ENCODE data around the gene IL2RG. TPM values are rescaled to one million over a fixed set of nuclear protein-coding genes. Genes with fewer than 3 reads are reported as not detected.

IL2RG gene
- total RNA-seq, result not detected in 2 replicates

GRCh38 chrX:71111141-71111843 is at the start of gene IL2RG:
Gene IL2RG, minus strand, starts transcription at chrX:71111577. Its CDS starts 38 bp downstream, at chrX:71111539.

DNA sequence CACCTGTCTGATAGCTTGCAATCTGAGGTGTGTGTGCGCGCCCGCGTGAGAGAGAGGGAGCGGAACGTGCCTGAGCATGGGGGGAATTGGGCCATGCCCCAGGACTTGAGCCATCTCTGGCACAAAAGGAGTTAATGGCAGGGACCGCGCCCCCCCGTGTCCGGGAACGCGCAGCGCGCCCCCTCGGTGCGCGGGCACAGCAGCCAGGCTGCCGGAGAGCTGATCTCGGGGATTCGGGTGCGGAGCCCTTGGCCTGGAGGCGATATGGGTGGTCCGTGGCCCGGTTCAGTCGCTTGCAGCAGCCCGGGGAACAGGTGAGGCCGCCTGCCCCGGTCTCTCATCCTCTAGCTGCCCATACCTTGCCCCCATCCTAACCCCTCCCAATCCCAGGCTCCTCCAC is 33.3 kb upstream of the IL2RG start, which contains the start of gene NLGN3:
TSS of gene NLGN3 (plus strand) at position 191 of the 400 bp plus-strand sequence. CDS start 2,909 bp downstream, outside the sequence.

DNA sequence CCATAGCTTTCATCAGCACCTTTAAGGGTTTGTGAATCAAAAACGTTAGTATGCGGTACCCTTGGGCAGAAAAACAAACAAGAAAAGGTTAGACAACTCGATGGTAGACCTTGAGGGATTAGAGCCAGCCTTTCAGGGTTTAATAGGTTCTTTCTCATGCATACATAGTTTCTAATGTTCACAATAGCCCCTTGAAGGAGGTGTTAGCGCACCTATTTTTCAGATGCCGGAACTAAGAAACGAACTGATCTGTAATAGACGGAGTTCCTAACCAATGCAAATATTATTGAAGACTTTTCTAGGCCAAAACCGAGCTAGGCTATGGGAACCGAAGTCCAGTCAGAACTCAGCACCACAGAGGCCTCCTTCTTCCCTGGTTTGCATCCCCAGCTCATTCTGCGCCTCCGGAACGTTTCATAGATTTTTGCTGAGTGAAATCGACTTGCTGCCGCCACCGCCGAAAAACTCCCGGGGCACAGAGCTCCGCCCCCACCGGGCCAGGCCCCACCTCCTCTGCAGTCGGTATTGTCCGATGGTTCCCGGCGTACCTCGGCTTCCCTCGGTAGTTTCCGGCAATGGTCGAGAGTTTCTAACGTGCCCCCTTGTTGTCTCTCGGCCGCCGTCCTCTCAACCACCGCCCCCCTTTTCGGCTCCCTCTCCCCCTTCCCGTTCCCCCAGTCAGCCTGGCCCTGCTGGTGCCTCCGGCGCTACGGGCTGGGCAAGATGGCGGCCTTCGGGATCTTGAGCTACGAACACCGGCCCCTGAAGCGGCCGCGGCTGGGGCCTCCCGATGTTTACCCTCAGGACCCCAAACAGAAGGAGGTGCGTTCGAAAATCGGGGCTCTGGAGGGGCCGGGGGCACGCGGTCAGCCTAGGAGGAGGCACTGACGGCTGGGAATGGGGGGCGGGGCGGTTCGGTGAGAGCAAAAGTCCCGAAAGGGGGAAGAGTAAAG is 6.9 kb upstream of the IL2RG start, which contains the start of gene MED12:
TSS of gene MED12 (plus strand) at position 565 of the 953 bp plus-strand sequence. CDS start at position 724, 159 bp downstream.

GRCh38 chrX:71106427-71106826 is 5.0 kb downstream of the IL2RG start, which contains the start of gene CXorf65:
Gene CXorf65, minus strand, starts transcription at chrX:71106740. Its CDS starts 184 bp downstream, at chrX:71106556.

GRCh38 chrX:71095555-71095980 is 15.8 kb downstream of the IL2RG start, which contains the start of gene FOXO4:
Gene FOXO4, plus strand, starts transcription at chrX:71095851. Its CDS starts 678 bp downstream, at chrX:71096529.

DNA sequence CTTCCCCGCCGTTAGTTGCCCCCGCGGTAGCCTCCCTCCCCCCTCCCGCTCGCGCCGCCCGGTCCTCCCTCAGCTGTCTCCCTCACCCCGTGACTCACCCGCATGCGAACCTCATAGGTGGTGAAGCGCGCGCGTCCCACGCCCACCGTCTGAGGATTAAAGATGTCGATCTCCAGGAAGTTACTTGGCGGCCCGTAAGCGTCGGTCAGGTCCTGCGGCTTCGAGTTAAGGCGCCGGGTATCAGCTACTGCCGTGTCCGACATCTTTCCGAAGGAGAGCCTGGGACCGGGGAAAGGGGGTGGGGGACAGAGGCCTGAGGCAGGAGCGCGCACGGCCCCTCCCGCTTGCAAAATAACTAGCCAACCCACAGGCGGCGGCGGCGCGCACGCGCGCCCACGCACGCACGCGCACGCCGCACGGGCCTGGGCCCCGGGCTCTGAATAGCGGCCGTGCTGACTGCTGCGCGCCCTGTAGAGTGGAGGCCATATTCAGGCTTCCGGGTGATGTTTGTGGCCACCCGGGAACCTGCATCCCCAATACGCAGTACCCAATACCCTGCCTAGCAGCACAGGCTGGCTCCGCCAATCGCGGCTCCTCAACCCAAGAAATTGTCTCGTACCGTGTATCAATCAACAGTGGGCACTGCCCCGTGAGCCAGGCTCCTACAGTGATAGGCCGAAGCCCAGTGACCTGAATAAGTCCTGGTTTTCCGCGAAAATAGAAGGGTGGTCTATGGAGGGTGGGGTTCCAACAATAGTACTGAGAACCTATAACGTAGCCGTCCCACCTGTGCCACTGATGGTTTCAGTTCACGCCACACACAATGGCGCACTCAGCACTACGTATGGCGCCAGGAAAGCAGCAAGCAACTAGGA is 43.1 kb downstream of the IL2RG start, which contains the start of gene SNX12:
TSS of gene SNX12 (minus strand) at position 291 of the 875 bp plus-strand sequence. CDS start at position 263, 28 bp downstream.

Small RNAs within 50 kb of the gene (small RNA-seq; reads per million reads assigned to genes)
- not detected for gene CXorf65

Other genes starting within 250 kb of the IL2RG start
- not detected in 2 replicates for gene TEX11, start 202.9 kb downstream of the IL2RG start, total RNA-seq
- gene SLC7A3, start 180.5 kb downstream of the IL2RG start, total RNA-seq, result not detected in 2 replicates
- 63.8 and 66.3 TPM in 2 replicates for gene SNX12, start 43.2 kb downstream of the IL2RG start, total RNA-seq
- gene FOXO4, start 15.7 kb downstream of the IL2RG start, total RNA-seq, result 8.3 and 9.8 TPM in 2 replicates
- not detected in 2 replicates for gene CXorf65, start 4.8 kb downstream of the IL2RG start, total RNA-seq
- gene MED12, start 7.0 kb upstream of the IL2RG start, total RNA-seq, result 29.3 and 38.6 TPM in 2 replicates
- gene NLGN3, start 33.3 kb upstream of the IL2RG start, total RNA-seq, result 0.24 and 0.49 TPM in 2 replicates
- not detected in 2 replicates for gene GJB1, start 111.6 kb upstream of the IL2RG start, total RNA-seq
- 25.1 and 30.7 TPM in 2 replicates for gene ZMYM3, start 142.6 kb upstream of the IL2RG start, total RNA-seq
- 343 and 362 TPM in 2 replicates for gene NONO, start 172.1 kb upstream of the IL2RG start, total RNA-seq
- gene ITGB1BP2, start 190.2 kb upstream of the IL2RG start, total RNA-seq, result 0.49 and 0.81 TPM in 2 replicates